AG20443 (cell line): ENCODE measurements around the gene OLIG2.

Experiments
- DNase-seq: peaks from one replicate; pipeline ENCODE4 v3.0.0; 2012; ENCODE audit warnings: low spot score, mixed read lengths

The OLIG2 gene

DNA sequence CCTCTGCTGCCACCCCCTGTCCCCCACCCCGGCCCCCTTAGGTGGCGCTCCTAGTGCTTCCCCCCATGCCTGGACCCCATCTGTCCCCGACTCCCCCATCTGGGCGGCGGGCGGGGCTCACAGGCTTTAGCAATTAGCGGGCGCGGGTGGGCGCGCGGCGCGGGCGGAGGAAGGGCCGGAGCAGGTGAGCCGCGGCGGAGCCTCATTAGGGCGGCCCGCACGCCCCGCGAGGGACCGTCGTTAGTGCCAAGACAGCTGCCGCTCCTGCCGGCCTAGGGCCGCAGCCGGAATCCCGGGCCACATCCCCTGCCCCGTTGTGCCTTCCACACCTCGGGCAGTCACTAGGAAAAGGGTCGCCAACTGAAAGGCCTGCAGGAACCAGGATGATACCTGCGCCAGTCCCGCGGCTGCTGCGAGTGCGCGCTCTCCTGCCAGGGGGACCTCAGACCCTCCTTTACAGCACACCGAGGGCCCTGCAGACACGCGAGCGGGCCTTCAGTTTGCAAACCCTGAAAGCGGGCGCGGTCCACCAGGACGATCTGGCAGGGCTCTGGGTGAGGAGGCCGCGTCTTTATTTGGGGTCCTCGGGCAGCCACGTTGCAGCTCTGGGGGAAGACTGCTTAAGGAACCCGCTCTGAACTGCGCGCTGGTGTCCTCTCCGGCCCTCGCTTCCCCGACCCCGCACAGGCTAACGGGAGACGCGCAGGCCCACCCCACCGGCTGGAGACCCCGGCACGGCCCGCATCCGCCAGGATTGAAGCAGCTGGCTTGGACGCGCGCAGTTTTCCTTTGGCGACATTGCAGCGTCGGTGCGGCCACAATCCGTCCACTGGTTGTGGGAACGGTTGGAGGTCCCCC lies 7.6 kb downstream of the OLIG2 start:
- no peak for DNase-seq

- no peak for DNase-seq
These were observed 8.3 kb downstream of the OLIG2 start for GRCh38 chr21:33033961-33034413.

DNA sequence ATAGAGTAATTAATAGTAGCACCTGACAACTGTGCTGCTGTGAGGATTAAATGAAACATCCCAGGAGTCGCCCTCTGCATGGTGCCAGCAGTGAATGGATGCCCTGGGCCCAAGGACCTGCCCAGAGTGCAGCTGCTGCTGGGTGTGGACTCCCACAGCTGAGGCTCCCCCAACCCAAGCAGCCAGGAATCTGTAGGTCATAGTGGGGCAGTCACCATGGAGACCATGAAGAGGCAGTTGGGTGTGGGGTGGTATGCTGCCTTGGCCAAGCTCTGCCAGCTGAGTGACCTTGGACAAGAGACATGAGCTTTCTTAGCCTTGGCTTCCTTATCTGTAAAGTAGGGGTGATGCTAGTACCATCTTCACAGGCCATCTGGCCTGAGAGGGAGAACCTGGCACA lies 9.4 kb downstream of the OLIG2 start:
- DNase-seq: no peak

- DNase-seq: peak; percentile 79
These were observed 10.9 kb downstream of the OLIG2 start for GRCh38 chr21:33036430-33037162.

DNA sequence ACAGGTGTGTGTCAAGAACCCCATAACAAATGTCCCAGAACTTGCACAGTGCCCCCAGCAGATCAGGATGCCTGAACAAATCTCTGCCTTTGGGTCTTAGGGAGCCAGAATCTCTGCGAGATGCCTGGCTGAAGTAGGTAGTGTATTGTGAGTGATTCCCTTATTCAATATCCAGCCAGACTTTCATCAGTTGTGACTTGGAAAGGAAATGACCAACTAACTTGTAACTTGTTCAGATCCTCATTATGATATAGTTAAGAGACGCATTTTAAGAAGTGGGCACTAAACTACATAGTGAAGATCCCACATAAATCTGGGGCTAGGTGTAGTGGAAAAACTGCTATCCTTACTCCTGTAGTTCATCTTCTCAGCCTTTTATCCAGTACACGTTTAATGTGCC lies 11.8 kb downstream of the OLIG2 start:
- DNase-seq: no peak

DNA sequence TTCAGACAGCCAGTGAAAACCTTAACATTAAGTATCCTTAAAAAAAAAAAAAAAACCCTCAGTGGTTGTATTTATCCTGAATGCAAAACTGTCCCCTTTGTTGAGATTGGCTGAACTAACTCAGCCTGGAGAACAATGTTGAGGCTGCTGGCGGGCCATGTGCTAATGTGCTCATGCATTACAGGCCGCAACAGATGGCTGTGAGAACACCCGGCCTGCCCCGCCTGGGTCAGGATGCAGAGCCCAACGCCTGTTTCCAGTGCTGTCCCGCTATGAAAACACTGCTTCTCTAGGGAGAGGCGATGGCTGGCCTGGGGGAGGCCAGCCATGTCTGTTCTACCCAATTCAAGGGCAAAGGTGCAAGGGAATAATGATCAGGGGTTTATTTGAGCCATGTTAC lies 13.8 kb downstream of the OLIG2 start:
- DNase-seq: no peak

GRCh38 chr21:33040215-33040614 lies 14.5 kb downstream of the OLIG2 start:
- DNase-seq: no peak

DNA sequence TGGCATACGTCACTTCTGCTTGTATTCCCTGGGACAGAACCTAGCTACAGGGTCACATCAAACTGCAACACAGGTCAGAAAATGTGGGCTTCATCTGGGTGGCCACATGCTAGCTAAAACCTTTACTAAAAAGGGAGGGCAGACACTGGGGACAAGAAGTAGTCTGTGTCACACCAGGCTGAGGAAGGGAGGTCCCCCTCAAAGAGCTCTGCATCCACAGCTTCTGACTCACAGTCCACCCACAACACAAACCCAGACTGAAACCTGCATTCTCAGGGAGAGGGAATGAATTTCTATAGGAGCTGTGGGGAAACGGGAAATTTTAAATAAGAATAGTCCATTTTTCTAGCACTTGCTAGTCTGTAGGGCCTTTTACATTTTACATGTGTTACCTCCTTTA lies 16.2 kb downstream of the OLIG2 start:
- DNase-seq: no peak

DNA sequence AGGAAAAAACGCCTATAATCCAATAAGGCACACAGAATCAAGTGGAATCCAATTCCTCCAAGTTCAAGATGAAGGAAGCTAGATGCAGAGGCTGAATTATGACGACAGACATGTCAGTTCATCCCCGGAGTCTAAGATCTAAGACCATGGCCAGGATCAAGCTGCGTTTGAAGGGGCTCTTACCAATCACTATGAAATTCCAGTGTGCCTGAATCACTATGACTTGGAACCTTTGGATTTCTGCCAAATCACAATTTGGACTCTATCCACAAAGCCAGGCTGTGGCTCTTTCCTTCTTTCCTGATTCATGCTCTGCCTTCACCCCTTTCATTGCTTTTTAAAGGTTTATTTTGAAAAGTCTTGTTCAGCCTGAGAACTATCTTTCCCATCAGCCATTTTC lies 17.1 kb downstream of the OLIG2 start:
- peak; percentile 55 for DNase-seq

- DNase-seq: no peak
These were observed 20.7 kb downstream of the OLIG2 start for GRCh38 chr21:33046455-33046854.

DNA sequence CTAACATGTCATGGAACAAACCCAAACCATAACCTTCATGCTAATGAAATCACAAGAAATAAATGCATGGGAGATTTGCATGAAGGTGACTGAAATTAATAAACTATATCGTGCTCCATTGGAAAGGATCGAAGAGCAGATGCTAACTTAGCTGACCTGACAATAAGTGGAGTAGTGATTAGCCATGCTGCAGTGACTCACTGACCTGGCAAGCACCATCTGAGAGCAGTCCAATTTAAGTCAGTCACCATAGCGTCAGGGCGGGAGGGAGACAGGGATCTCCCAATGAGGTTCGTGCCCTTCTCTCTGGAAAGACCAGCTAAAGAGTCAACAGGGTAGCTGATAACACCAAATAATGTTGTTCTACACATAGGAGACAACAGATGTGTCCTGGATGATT lies 21.5 kb downstream of the OLIG2 start:
- peak; percentile 80 for DNase-seq

DNA sequence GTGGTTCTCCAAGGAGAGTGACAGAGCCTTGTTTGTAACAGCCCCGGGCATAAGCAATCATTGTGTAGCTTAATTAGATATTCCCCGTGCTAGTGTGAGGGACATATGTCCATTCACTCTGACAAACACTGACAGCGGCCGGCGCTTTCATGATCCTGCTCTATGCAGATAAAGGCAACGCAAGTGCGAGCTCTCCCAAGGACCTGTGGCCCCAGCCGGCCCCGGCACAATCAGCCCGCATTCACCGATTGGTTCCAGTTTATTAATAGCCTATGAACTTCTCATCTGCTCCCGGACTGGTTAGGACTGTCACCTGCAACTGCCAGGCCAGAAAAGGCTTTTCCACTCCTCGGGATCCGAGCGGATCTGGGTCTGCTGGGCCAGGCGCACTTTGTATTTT lies 26.2 kb downstream of the OLIG2 start:
- DNase-seq: no peak

- no peak for DNase-seq
These were observed 28.2 kb downstream of the OLIG2 start for GRCh38 chr21:33053951-33054350.

- no peak for DNase-seq
These were observed 30.3 kb downstream of the OLIG2 start for GRCh38 chr21:33055991-33056390.

DNA sequence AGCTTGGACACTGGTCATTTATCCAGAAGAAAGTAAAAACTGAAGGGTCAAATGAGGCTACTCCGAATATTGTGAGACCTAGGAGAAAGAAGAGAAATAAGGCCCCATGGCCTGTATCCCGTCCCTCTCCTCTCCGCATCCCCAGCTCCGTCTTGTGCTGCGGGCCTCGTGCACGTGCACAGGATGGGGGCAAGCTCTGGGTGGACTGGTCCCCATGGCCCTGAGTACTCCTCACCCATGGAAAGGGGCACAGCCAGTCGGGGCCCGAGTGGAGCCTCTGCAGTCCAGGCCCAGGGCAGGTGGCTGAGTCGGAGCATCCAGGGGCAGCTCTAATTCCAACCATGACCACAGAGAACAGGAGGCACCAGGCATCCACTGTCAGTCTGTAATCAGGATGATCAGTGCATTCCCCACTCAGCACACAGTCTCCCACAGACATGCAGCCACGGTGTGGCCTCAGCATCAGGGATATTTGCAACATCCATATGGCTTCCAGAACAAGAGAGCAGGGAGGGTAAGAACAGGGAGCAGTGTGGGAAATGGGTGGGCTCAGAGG lies 31.7 kb downstream of the OLIG2 start:
- DNase-seq: no peak

- DNase-seq: no peak
These were observed 32.8 kb downstream of the OLIG2 start for GRCh38 chr21:33058527-33058926.

GRCh38 chr21:33058957-33059356 lies 33.2 kb downstream of the OLIG2 start:
- no peak for DNase-seq

DNA sequence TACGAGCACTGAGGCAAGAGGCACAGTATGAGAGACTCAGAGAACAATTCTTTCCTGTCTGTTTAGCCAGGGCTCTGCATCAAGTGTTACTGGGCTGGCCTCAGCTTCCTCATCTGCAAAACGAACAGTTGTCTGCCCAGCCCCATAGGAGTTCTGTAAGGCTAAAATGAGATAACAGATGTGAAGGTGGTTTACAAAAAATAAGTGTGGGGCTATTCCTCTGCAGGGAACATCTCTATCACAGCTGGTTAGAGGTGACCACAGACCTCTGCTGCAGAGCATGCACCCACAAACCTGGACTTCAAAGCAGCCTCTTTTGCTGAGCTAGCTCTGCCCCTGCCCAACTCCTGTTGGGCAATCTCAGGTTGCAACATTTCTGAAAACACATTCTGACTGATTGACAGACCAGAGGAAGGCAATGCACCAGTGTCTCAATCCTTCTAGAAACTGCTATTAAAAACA lies 33.7 kb downstream of the OLIG2 start:
- DNase-seq: no peak

GRCh38 chr21:33061233-33061632 lies 35.5 kb downstream of the OLIG2 start:
- no peak for DNase-seq

- DNase-seq: no peak
These were observed 37.7 kb downstream of the OLIG2 start for GRCh38 chr21:33063375-33063883.

DNA sequence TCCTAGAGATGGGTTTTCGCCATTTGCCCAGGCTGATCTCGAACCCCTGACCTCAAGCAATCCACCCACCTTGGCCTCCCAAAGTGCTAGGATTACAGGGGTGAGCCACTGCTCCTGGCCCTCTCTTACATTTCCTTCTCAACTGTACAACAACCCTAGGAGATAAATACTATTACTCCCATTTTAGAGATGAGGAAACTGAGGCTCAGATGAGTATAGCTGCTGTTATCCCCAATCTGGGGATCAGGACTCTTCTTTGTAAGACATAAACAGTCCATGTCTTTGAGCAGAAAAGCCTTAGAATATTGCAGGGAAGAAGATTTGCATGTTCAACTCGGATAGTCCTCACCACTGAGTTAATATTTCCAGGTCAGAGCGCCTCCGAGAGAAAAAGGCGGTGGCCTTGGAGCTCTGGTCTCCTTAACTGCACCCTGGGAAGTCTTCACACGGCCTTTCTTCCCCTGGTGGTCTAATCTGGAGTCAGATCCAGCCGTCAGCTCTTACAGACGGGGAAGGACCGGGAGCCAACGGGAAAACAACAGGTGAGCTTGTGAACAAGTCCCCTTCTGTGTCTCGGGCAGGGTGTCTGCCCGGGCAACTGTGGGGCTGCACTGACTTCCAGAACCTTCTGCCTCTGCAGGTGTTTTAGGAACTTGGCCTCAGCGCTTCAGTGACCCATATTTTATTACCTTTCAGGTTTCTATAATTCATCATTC lies 38.3 kb downstream of the OLIG2 start:
- no peak for DNase-seq
